Measurements from ENCODE around the gene QRICH1.
A peak's percentile ranks its signal among the peaks of the same experiment; 100 is the strongest.

The QRICH1 gene

GRCh38 chr3:48999085-48999858 is 94.6 kb downstream of the QRICH1 start:
- Histone ChIP-seq H3K4me3 (ENCODE audit: insufficient read depth, low read depth, low read length, poor library complexity, severe bottlenecking) (no peak overlapping the region), H3K27ac (ENCODE audit: insufficient read depth, low read length, poor library complexity, severe bottlenecking) (no peak overlapping the region)
- DNase-seq = no peak

GRCh38 chr3:48997714-48998637 is 95.9 kb downstream of the QRICH1 start:
- Histone ChIP-seq H3K4me1 (ENCODE audit: control insufficient read depth, insufficient read depth, low read length, poor library complexity, severe bottlenecking) (no peaks in the 10 kb centered on the region), H3K4me3 (ENCODE audit: insufficient read depth, low read depth, low read length, poor library complexity, severe bottlenecking) (no peak overlapping the region), H3K27me3 (replicated peaks; ENCODE audit: control insufficient read depth, insufficient read depth, low read length, poor library complexity, severe bottlenecking) (no peaks in the 10 kb centered on the region), H3K36me3 (ENCODE audit: control insufficient read depth, insufficient read depth, low read length) (peaks cover 4% of the 10 kb centered on the region), H3K27ac (ENCODE audit: insufficient read depth, low read length, poor library complexity, severe bottlenecking) (no peak overlapping the region), H3K9me3 (ENCODE audit: control insufficient read depth, low read length) (no peaks in the 10 kb centered on the region)
- no peak for DNase-seq

More at GRCh38 chr3:48999085-48999858, 94.6 kb downstream of the QRICH1 start:
- H3K36me3 ChIP-seq (ENCODE audit: control insufficient read depth, insufficient read depth, low read length) = peaks cover 4% of the 10 kb centered on the region
- no peaks in the 10 kb centered on the region for H3K9me3 ChIP-seq (ENCODE audit: control insufficient read depth, low read length)
- no peaks in the 10 kb centered on the region for H3K27me3 ChIP-seq (replicated peaks; ENCODE audit: control insufficient read depth, insufficient read depth, low read length, poor library complexity, severe bottlenecking)
- no peaks in the 10 kb centered on the region for H3K4me1 ChIP-seq (ENCODE audit: control insufficient read depth, insufficient read depth, low read length, poor library complexity, severe bottlenecking)

- H3K36me3 ChIP-seq (ENCODE audit: control insufficient read depth, insufficient read depth, low read length) = peaks cover 4% of the 10 kb centered on the region
These were observed 96.7 kb downstream of the QRICH1 start for GRCh38 chr3:48997102-48997635.

GRCh38 chr3:48996640-48997039 is 97.2 kb downstream of the QRICH1 start:
- DNase-seq = no peak
- Histone ChIP-seq H3K4me3 (ENCODE audit: insufficient read depth, low read depth, low read length, poor library complexity, severe bottlenecking) (no peak overlapping the region), H3K9me3 (ENCODE audit: control insufficient read depth, low read length) (no peaks in the 10 kb centered on the region), H3K27ac (ENCODE audit: insufficient read depth, low read length, poor library complexity, severe bottlenecking) (no peak overlapping the region), H3K27me3 (replicated peaks; ENCODE audit: control insufficient read depth, insufficient read depth, low read length, poor library complexity, severe bottlenecking) (no peaks in the 10 kb centered on the region), H3K4me1 (ENCODE audit: control insufficient read depth, insufficient read depth, low read length, poor library complexity, severe bottlenecking) (peaks cover 1% of the 10 kb centered on the region), H3K36me3 (ENCODE audit: control insufficient read depth, insufficient read depth, low read length) (peaks cover 4% of the 10 kb centered on the region)

More at GRCh38 chr3:48997102-48997635, 96.7 kb downstream of the QRICH1 start:
- no peak overlapping the region for H3K27ac ChIP-seq (ENCODE audit: insufficient read depth, low read length, poor library complexity, severe bottlenecking)
- no peak for DNase-seq
- H3K9me3 ChIP-seq (ENCODE audit: control insufficient read depth, low read length) = no peaks in the 10 kb centered on the region
- H3K4me1 ChIP-seq (ENCODE audit: control insufficient read depth, insufficient read depth, low read length, poor library complexity, severe bottlenecking) = no peaks in the 10 kb centered on the region
- no peak overlapping the region for H3K4me3 ChIP-seq (ENCODE audit: insufficient read depth, low read depth, low read length, poor library complexity, severe bottlenecking)
- no peaks in the 10 kb centered on the region for H3K27me3 ChIP-seq (replicated peaks; ENCODE audit: control insufficient read depth, insufficient read depth, low read length, poor library complexity, severe bottlenecking)

- no peak for DNase-seq
- no peaks in the 10 kb centered on the region for H3K36me3 ChIP-seq (ENCODE audit: control insufficient read depth, insufficient read depth, low read length)
- peaks cover 19% of the 10 kb centered on the region for H3K4me1 ChIP-seq (ENCODE audit: control insufficient read depth, insufficient read depth, low read length, poor library complexity, severe bottlenecking)
- no peak overlapping the region for H3K4me3 ChIP-seq (ENCODE audit: insufficient read depth, low read depth, low read length, poor library complexity, severe bottlenecking)
- no peaks in the 10 kb centered on the region for H3K27me3 ChIP-seq (replicated peaks; ENCODE audit: control insufficient read depth, insufficient read depth, low read length, poor library complexity, severe bottlenecking)
- H3K9me3 ChIP-seq (ENCODE audit: control insufficient read depth, low read length) = no peaks in the 10 kb centered on the region
- no peak overlapping the region for H3K27ac ChIP-seq (ENCODE audit: insufficient read depth, low read length, poor library complexity, severe bottlenecking)
These were observed 100.0 kb downstream of the QRICH1 start for GRCh38 chr3:48993834-48994233.

- Histone ChIP-seq H3K36me3 (ENCODE audit: control insufficient read depth, insufficient read depth, low read length) (no peaks in the 10 kb centered on the region), H3K9me3 (ENCODE audit: control insufficient read depth, low read length) (no peaks in the 10 kb centered on the region), H3K27me3 (replicated peaks; ENCODE audit: control insufficient read depth, insufficient read depth, low read length, poor library complexity, severe bottlenecking) (no peaks in the 10 kb centered on the region), H3K4me3 (ENCODE audit: insufficient read depth, low read depth, low read length, poor library complexity, severe bottlenecking) (no peak overlapping the region), H3K27ac (ENCODE audit: insufficient read depth, low read length, poor library complexity, severe bottlenecking) (no peak overlapping the region), H3K4me1 (ENCODE audit: control insufficient read depth, insufficient read depth, low read length, poor library complexity, severe bottlenecking) (peaks cover 20% of the 10 kb centered on the region)
- no peak for DNase-seq
These were observed 101.9 kb downstream of the QRICH1 start for GRCh38 chr3:48991851-48992545.

- peak in 1 of 3 donors; percentile 33 for DNase-seq
- Histone ChIP-seq H3K27me3 (replicated peaks; ENCODE audit: control insufficient read depth, insufficient read depth, low read length, poor library complexity, severe bottlenecking) (no peaks in the 10 kb centered on the region), H3K36me3 (ENCODE audit: control insufficient read depth, insufficient read depth, low read length) (no peaks in the 10 kb centered on the region), H3K4me3 (ENCODE audit: insufficient read depth, low read depth, low read length, poor library complexity, severe bottlenecking) (peak overlapping the region; percentile 90), H3K4me1 (ENCODE audit: control insufficient read depth, insufficient read depth, low read length, poor library complexity, severe bottlenecking) (peaks cover 20% of the 10 kb centered on the region), H3K27ac (ENCODE audit: insufficient read depth, low read length, poor library complexity, severe bottlenecking) (peak overlapping the region; percentile 80), H3K9me3 (ENCODE audit: control insufficient read depth, low read length) (no peaks in the 10 kb centered on the region)
These were observed 103.0 kb downstream of the QRICH1 start for GRCh38 chr3:48990636-48991469.

GRCh38 chr3:48989796-48990635 is 103.9 kb downstream of the QRICH1 start, which contains the start of gene P4HTM:
TSS of gene P4HTM (plus strand) at chr3:48990241. CDS start at chr3:48990257, 16 bp downstream.
- peaks cover 2% of the 10 kb centered on the region for H3K36me3 ChIP-seq (ENCODE audit: control insufficient read depth, insufficient read depth, low read length)
- peaks cover 20% of the 10 kb centered on the region for H3K4me1 ChIP-seq (ENCODE audit: control insufficient read depth, insufficient read depth, low read length, poor library complexity, severe bottlenecking)
- H3K27ac ChIP-seq (ENCODE audit: insufficient read depth, low read length, poor library complexity, severe bottlenecking) = peak within 1 kb of the TSS; percentile 80
- no peaks in the 10 kb centered on the region for H3K27me3 ChIP-seq (replicated peaks; ENCODE audit: control insufficient read depth, insufficient read depth, low read length, poor library complexity, severe bottlenecking)
- H3K9me3 ChIP-seq (ENCODE audit: control insufficient read depth, low read length) = no peaks in the 10 kb centered on the region
- peak; percentile 52 to 69 (median 64) for DNase-seq
- H3K4me3 ChIP-seq (ENCODE audit: insufficient read depth, low read depth, low read length, poor library complexity, severe bottlenecking) = peak within 1 kb of the TSS; percentile 90

All from effector memory CD4-positive, alpha-beta T cell (primary cell).